HG03045 (cell line): ENCODE data around the gene APOD.

Experiments used
- ATAC-seq: cut with Tn5 transposase; IDR thresholded peaks from one replicate; pipeline ENCODE4 v1.9.1; 2021; ENCODE audit warnings: mild to moderate bottlenecking, moderate library complexity; ENCODE audit not compliant: unreplicated experiment

Gene APOD

DNA sequence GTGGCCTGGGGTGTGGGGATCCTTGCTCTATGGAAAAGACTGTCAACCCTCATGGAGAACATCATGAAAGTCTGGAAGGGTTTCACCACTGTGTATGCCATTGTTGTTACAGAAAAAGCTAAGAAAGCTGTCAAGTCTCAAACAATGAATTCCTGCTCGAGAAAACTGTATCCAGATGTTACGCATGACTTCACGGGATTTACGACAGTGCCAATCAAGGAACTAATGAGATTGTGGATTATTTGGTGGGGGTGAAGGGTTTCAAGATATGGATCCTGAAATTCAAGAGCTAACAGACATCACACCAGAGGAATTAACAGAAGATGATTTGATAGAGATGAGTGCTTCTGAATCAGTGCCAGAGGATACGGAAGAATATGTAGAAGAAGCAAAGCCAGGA is 48.4 kb downstream of the APOD start:
- no peak for ATAC-seq

DNA sequence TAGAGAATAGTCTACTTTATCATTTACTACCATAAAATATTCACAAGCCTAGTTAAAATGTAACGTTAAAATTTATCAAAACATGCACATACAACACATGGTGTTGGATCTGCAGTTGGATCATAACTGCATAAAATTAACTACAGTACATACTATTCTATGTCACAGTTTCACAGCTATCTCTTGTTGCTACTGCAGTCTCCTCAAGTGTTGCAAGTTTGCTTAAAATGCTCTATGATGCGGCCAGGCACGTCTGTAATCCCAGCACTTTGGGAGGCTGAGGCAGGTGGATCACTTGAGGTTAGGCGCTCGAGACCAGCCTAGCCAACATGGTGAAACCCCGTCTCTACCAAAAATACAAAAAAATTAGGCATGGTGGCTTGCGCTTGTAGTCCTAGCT is 50.9 kb downstream of the APOD start:
- no peak for ATAC-seq

DNA sequence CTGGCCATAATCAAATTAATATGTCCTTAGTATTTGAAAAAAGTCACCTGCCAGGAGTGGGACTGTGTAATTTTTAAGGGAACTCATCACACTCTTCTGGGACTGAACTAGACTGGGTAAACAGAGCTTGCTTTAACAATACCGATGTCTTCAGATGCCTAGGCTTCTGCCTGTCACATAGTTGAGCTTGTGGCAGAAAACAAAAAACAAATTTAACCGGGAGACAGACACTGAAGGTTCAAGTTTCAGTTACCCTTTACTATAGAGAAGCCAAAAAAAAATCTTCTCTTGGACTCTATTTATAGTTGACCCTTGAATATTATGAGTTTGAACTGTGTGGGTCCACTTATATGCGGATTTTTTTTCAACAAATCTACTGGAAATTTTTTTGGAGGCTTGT is 51.4 kb downstream of the APOD start:
- no peak for ATAC-seq

DNA sequence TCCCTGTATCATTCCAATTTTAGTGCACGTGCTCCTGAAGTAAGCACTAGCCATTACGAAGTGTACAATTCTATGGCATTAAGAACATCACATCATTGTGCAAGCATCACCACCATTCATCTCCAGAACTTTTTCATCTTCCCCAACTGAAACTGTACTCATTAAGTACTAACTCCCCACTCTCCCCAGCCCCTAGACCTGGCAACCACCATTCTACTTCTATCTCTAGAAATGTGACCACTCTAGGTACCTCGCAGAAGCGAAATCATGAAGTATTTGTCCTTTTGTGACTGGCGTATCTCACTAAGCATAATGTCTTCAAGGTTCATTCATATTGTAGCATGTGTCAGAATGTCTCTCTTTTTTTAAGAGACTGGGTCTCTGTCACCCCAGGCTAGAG is 52.1 kb downstream of the APOD start:
- ATAC-seq, result no peak

DNA sequence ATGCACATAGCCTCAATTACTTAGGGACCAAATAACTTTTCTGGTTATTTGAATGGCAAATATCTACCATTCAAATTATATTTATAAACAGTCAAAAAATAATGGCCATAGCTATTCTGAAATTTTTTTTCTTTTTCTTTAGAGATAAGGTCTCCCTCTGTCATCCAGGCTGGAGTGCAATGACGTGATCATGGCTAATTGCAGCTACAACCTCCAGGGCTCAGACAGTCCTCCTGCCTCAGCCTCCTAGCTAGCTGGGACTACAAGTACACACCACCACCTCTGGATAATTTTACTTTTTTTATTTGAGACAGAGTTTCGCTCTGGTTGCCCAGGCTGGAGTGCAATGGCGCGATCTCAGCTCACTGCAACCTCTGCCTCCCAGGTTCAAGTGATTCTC is 57.2 kb downstream of the APOD start:
- no peak for ATAC-seq

DNA sequence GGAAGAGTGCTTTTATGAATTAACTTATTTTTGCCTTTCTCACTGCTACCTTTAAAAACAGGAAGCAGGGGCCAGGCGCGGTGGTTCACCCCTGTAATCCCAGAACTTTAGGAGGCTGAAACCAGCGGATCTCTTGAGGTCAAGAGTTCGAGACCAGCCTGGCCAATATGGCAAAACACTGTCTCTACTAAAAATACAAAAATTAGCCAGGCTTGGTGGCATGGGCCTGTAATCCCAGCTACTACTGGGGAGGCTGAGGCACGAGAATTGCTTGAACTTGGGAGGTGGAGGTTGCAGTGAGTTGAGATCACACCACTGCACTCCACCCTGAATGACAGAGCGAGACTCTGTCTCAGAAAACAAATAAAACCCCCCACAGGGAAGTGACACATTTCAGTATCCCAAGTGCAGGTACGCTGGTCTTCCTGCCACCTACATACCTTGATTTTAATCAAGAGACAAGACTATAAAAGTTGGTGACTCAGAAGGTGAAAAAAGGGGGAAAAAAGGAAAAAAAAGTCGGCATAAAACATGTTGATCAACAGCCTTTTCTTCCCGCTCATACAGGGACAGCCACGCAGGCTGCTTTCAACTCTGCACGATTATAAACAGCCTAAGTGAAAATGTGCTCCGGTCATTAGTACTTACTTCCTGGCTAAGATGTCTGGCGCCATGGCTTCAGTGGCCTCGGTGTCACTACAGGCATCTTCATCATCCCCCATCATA is 59.4 kb downstream of the APOD start:
- ATAC-seq, result no peak

DNA sequence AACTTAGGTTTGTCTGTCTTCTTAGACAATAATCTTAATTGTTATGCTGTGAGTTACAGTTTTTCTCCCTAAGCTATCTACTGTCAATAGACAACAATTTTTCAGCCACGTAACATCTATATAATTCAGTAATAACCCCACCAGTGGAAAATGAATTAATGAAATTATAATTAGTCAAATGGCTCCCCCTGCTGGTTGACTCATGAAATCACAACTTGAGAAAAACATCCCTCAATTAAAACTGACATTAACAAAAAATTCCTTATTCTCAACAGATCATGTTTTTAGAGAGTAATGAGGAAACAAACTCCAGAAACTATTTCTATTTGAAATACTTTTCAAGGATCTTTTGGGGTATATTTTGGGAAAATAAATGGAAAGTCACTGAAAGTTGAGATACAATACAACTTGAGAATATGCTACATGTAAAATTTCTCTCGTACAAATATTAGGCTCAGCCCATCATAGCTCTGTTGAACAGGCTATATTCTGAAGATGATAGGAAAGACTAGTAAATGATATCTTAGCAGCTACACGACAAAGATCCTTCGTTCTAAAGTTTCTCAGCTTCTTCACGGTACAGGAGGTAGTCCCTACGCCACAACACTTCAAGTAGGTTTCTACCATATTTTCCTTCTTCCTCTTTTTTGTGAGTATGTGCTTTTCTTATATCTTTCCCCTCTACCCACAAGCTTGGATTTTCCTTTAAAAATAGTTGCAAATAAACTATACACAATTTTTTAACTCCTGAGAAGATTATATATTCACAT is 61.3 kb downstream of the APOD start:
- no peak for ATAC-seq
